Epidermal melanocyte (primary cell): ENCODE measurements around the gene TMEM87B.
"Not testable (repeated sequence)": the region's sequence is repeated elsewhere in the genome, so short reads cannot be mapped to it uniquely, and the experiment has no call there.

ENCODE experiments used
- DNase-seq: peaks from one replicate; pipeline ENCODE4 v3.0.0; 2011; ENCODE audit warnings: low spot score; ENCODE audit not compliant: insufficient read length

The TMEM87B gene

GRCh38 chr2:112033600-112033999 is 21.5 kb upstream of the TMEM87B start:
- no peak for DNase-seq

GRCh38 chr2:112034924-112035323 is 20.1 kb upstream of the TMEM87B start:
- no peak for DNase-seq

GRCh38 chr2:112035786-112036185 is 19.3 kb upstream of the TMEM87B start:
- DNase-seq: no peak

GRCh38 chr2:112039556-112039955 is 15.5 kb upstream of the TMEM87B start:
- not testable (repeated sequence) for DNase-seq

- not testable (repeated sequence) for DNase-seq
These were observed 15.0 kb upstream of the TMEM87B start for GRCh38 chr2:112040066-112040465.

- not testable (repeated sequence) for DNase-seq
These were observed 13.6 kb upstream of the TMEM87B start for GRCh38 chr2:112041460-112041859.

- no peak for DNase-seq
These were observed 9.5 kb upstream of the TMEM87B start for GRCh38 chr2:112045446-112046014.

- no peak for DNase-seq
These were observed 8.8 kb upstream of the TMEM87B start for GRCh38 chr2:112046231-112046630.

- DNase-seq: no peak
These were observed 7.4 kb upstream of the TMEM87B start for GRCh38 chr2:112047537-112048235.

GRCh38 chr2:112048236-112048592 is 6.9 kb upstream of the TMEM87B start:
- DNase-seq: no peak

- DNase-seq: peak; percentile 63
These were observed 6.2 kb upstream of the TMEM87B start for GRCh38 chr2:112048887-112049286.

- DNase-seq: no peak
These were observed 4.8 kb upstream of the TMEM87B start for GRCh38 chr2:112050316-112050715.

GRCh38 chr2:112053917-112054846 is 887 bp upstream of the TMEM87B start:
- DNase-seq: peak; percentile 81

- peak; percentile 63 for DNase-seq
These were observed 909 bp downstream of the TMEM87B start for GRCh38 chr2:112055730-112056625.

- DNase-seq: no peak
These were observed 1.5 kb downstream of the TMEM87B start for GRCh38 chr2:112056626-112056987.

- DNase-seq: no peak
These were observed 4.6 kb downstream of the TMEM87B start for GRCh38 chr2:112059671-112060070.

GRCh38 chr2:112061299-112061698 is 6.2 kb downstream of the TMEM87B start:
- DNase-seq: no peak

- DNase-seq: no peak
These were observed 6.8 kb downstream of the TMEM87B start for GRCh38 chr2:112061840-112062239.

GRCh38 chr2:112062894-112063293 is 7.8 kb downstream of the TMEM87B start:
- no peak for DNase-seq

GRCh38 chr2:112065486-112065885 is 10.4 kb downstream of the TMEM87B start:
- DNase-seq: no peak

GRCh38 chr2:112065966-112066365 is 10.9 kb downstream of the TMEM87B start:
- peak; percentile 35 for DNase-seq
